PC-3 (cell line): ENCODE results near the gene MYCL. TPM values are rescaled to one million over a fixed set of nuclear protein-coding genes. Genes with fewer than 3 reads are reported as not detected.

ENCODE experiments used
- ATAC-seq: fragments of 200-7000 bp; cut with Tn5 transposase; 2 replicates; pipeline ENCODE4 v1.9.1; 2020; ENCODE audit warnings: mild to moderate bottlenecking, moderate library complexity
- BruUV-seq: library from RNA; stranded (reverse); fragments of 400-500 nt; replicated peaks from 2 replicates; lab custom pipeline; 2021; lab: Mats Ljungman, UMichigan
- CTCF ChIA-PET: fragments of 300-600 bp; sonication (Branson Sonifier 250); formaldehyde crosslinking; loops from one replicate; lab custom pipeline; 2022; ENCODE audit warnings: antibody characterized with exemption; lab: Charles Lee
- POLR2A ChIA-PET: fragments of 300-600 bp; sonication (Branson Sonifier 250); formaldehyde crosslinking; loops from one replicate; lab custom pipeline; 2022; ENCODE audit warnings: antibody characterized with exemption; ENCODE audit not compliant: unreplicated experiment; lab: Charles Lee
- DNase-seq: peaks from one replicate; pipeline ENCODE4 v3.0.0-alpha.2; 2015
- H2AFZ ChIP-seq: fragments of 300-600 bp; sonication (generic); 2 replicates; pipeline ENCODE4 v1.6.0; 2016; ENCODE audit warnings: antibody characterized with exemption, low read length
- H3F3A ChIP-seq: fragments of 300-600 bp; sonication (generic); one replicate; pipeline ENCODE4 v1.6.0; 2017; ENCODE audit warnings: antibody characterized with exemption, low read length, control low read depth, mild to moderate bottlenecking; ENCODE audit not compliant: unreplicated experiment
- H3K27ac ChIP-seq: fragments of 300-600 bp; sonication (generic); 2 replicates; pipeline ENCODE4 v1.5.1; 2016; ENCODE audit warnings: mild to moderate bottlenecking, low read length
- H3K27me3 ChIP-seq: fragments of 300-600 bp; sonication (generic); 2 replicates; pipeline ENCODE4 v1.6.1; 2016; ENCODE audit warnings: low read length, mixed read lengths
- H3K36me3 ChIP-seq: fragments of 300-600 bp; sonication (generic); 2 replicates; pipeline ENCODE4 v1.6.1; 2016; ENCODE audit warnings: low read depth, mixed run types, low read length, mixed read lengths
- H3K4me1 ChIP-seq: fragments of 300-600 bp; sonication (generic); 2 replicates; pipeline ENCODE4 v1.5.1; 2016; ENCODE audit warnings: low read length; ENCODE audit not compliant: insufficient read depth
- H3K4me2 ChIP-seq: fragments of 300-600 bp; sonication (generic); 2 replicates; pipeline ENCODE4 v1.6.0; 2016; ENCODE audit warnings: low read length
- H3K4me3 ChIP-seq: fragments of 300-600 bp; sonication (generic); 2 replicates; pipeline ENCODE4 v1.5.1; 2016; ENCODE audit warnings: mild to moderate bottlenecking, low read length, mixed read lengths
- H3K79me2 ChIP-seq: fragments of 300-600 bp; sonication (generic); 2 replicates; pipeline ENCODE4 v1.6.1; 2017; ENCODE audit warnings: low read length, mixed read lengths
- H3K9ac ChIP-seq: fragments of 300-600 bp; sonication (generic); 2 replicates; pipeline ENCODE4 v1.6.0; 2016; ENCODE audit warnings: mild to moderate bottlenecking, low read length
- H3K9me2 ChIP-seq: fragments of 300-600 bp; sonication (generic); replicated peaks from 2 replicates; pipeline ENCODE4 v1.6.1; 2016; ENCODE audit warnings: mixed run types, low read length, mixed read lengths
- H3K9me3 ChIP-seq: fragments of 300-600 bp; sonication (generic); 2 replicates; pipeline ENCODE4 v1.6.1; 2016; ENCODE audit warnings: low read length, mixed read lengths
- H4K20me1 ChIP-seq: fragments of 300-600 bp; sonication (generic); 2 replicates; pipeline ENCODE4 v1.6.1; 2016; ENCODE audit warnings: low read length, mixed read lengths
- EZH2 ChIP-seq: fragments of 300-600 bp; sonication (generic); IDR thresholded peaks from one replicate; pipeline ENCODE4 v1.6.1; 2017; ENCODE audit warnings: antibody characterized with exemption, mild to moderate bottlenecking, low read length; ENCODE audit not compliant: unreplicated experiment
- EZH2phosphoT487 ChIP-seq: fragments of 300-600 bp; sonication (generic); IDR thresholded peaks from 2 replicates; pipeline ENCODE4 v1.6.1; 2018; ENCODE audit warnings: mild to moderate bottlenecking, antibody characterized with exemption, low read length, borderline replicate concordance
- intact Hi-C: fragments of 100-400 bp; cut with micrococcal nuclease; formaldehyde crosslinking; loops from 2 replicates; pipeline ENCODE4 v1.9.0; 2023
- total RNA-seq: library from RNA; depleted of rRNA; stranded (reverse); fragments of >200 nt; gene quantifications from 2 replicates; pipeline ENCODE4 v1.2.3, GENCODE V29; 2014
- TF ChIP-seq, protein P1 (sequence below): fragments of 300-600 bp; sonication (generic); conservative IDR thresholded peaks from 2 replicates; pipeline ENCODE4 v1.5.1; 2017; ENCODE audit warnings: antibody characterized with exemption, low read depth, mild to moderate bottlenecking, low read length

MYCL gene
- total RNA-seq, 1 experiment from 2014 or later = 4.0 TPM

DNA sequence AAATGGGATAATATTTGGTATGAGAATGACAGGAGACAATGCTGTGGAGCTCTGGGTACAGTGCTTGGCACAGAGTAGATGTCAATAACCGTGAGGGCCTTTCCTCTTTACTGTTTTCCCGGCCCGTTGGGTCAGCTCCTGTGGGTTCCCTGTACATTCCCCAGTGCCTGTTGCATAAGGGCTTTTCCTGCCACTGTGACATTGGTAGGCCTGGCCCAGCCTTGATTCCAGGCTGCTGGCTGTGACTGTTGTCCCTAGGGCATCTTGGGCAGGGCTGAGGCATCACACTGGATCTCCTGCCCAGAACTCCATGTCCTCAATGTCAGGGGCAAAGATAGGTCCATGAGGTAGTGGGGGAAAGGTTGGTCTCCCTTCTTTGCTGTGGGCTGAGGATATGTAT, 25.8 kb upstream of the MYCL start:
- no peaks in the 10 kb centered on the region for H3K4me1 ChIP-seq
- H3K9me3 ChIP-seq = no peaks in the 10 kb centered on the region
- H3K79me2 ChIP-seq = no peaks in the 10 kb centered on the region
- ChIA-PET POLR2A (no interaction called here), CTCF (no interaction called here)
- H3K27me3 ChIP-seq = no peaks in the 10 kb centered on the region
- H3K27ac ChIP-seq = no peak overlapping the region
- H4K20me1 ChIP-seq = no peaks in the 10 kb centered on the region
- intact Hi-C loops = no loop called here
- no peak overlapping the region for H3K4me2 ChIP-seq
- no peaks in the 10 kb centered on the region for H3K9me2 ChIP-seq
- BruUV-seq = no TSS peak
- H3K36me3 ChIP-seq = no peaks in the 10 kb centered on the region
- DNase-seq (no peak), ATAC-seq (no peak)
- H2AFZ ChIP-seq = no peak overlapping the region
- no peak overlapping the region for H3K4me3 ChIP-seq
- no peak overlapping the region for H3K9ac ChIP-seq
- TF ChIP-seq EZH2 (no peak), EZH2phosphoT487 (no peak)
- TF ChIP-seq, protein P1, sequence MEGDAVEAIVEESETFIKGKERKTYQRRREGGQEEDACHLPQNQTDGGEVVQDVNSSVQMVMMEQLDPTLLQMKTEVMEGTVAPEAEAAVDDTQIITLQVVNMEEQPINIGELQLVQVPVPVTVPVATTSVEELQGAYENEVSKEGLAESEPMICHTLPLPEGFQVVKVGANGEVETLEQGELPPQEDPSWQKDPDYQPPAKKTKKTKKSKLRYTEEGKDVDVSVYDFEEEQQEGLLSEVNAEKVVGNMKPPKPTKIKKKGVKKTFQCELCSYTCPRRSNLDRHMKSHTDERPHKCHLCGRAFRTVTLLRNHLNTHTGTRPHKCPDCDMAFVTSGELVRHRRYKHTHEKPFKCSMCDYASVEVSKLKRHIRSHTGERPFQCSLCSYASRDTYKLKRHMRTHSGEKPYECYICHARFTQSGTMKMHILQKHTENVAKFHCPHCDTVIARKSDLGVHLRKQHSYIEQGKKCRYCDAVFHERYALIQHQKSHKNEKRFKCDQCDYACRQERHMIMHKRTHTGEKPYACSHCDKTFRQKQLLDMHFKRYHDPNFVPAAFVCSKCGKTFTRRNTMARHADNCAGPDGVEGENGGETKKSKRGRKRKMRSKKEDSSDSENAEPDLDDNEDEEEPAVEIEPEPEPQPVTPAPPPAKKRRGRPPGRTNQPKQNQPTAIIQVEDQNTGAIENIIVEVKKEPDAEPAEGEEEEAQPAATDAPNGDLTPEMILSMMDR = no peak
- no peaks in the 10 kb centered on the region for H3F3A ChIP-seq

DNA sequence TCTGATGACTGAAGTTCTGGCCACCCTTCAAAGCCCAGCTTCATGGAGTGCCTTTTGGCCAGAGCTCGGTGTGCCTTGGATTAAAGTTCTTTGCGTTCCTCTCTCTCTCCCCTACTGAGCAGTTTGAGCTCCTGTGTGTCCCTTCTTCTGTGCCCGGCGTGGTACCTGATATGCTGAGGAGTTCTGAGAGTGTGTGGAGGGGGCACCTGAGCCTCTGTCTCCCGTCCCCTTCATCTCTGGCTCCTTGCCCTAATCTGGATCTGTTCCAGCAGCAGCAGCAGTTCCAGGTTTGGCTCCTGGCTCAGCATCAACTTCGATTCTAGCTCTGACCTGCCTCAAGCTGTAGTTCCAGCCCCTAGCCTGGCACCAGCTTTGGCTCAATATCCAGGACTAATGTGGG, 25.1 kb upstream of the MYCL start:
- Histone ChIP-seq H3K27me3 (no peaks in the 10 kb centered on the region), H3K9me3 (no peaks in the 10 kb centered on the region), H2AFZ (no peak overlapping the region), H3K79me2 (no peaks in the 10 kb centered on the region), H3F3A (no peaks in the 10 kb centered on the region), H3K9me2 (no peaks in the 10 kb centered on the region), H3K9ac (no peak overlapping the region), H3K4me3 (no peak overlapping the region), H3K4me2 (no peak overlapping the region), H3K27ac (no peak overlapping the region), H3K4me1 (no peaks in the 10 kb centered on the region), H4K20me1 (no peaks in the 10 kb centered on the region), H3K36me3 (no peaks in the 10 kb centered on the region)
- ChIA-PET POLR2A (no interaction called here), CTCF (no interaction called here)
- intact Hi-C loops = no loop called here
- DNase-seq (no peak), ATAC-seq (no peak)
- no TSS peak for BruUV-seq
- no peak for TF ChIP-seq EZH2phosphoT487
- TF ChIP-seq, protein P1 = no peak

DNA sequence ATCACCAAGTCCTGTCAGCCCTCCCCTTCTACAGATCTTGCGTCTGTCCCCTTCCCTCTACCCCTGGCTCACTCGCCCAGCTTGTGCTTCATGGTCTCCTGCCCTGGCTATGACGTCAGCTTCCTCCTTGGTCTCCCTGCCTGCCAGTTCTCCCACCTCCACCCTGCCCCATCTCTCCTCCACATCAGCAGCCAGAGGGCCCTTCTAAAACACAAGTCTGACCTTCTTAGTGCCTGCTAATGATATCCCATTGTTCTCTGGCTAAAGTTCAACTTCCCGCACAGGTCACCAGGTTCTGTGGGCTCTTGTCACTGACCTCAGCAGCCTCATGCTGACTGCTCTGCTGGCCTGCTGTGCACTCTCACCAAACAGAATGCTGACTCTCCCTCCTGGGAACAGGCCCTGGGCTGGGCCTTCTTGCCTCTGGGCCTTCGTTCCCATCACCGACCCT, 24.7 kb upstream of the MYCL start:
- H3K4me2 ChIP-seq = no peak overlapping the region
- DNase-seq = no peak
- no peak overlapping the region for H3K4me3 ChIP-seq
- intact Hi-C loops = no loop called here
- POLR2A ChIA-PET = no interaction called here
- no peak overlapping the region for H2AFZ ChIP-seq
- ATAC-seq = no peak
- H3K9ac ChIP-seq = no peak overlapping the region
- no TSS peak for BruUV-seq
- no peaks in the 10 kb centered on the region for H3K9me3 ChIP-seq
- CTCF ChIA-PET = no interaction called here
- no peaks in the 10 kb centered on the region for H3K9me2 ChIP-seq
- no peaks in the 10 kb centered on the region for H3K27me3 ChIP-seq
- H3K4me1 ChIP-seq = no peaks in the 10 kb centered on the region
- H4K20me1 ChIP-seq = no peaks in the 10 kb centered on the region
- no peaks in the 10 kb centered on the region for H3F3A ChIP-seq
- H3K27ac ChIP-seq = no peak overlapping the region
- TF ChIP-seq, protein P1 = no peak
- TF ChIP-seq EZH2 = no peak
- no peaks in the 10 kb centered on the region for H3K79me2 ChIP-seq
- H3K36me3 ChIP-seq = no peaks in the 10 kb centered on the region
